Measurements from ENCODE around the gene TUBGCP4.
A peak's percentile ranks its signal among the peaks of the same experiment; 100 is the strongest.
"Not testable (repeated sequence)": the region's sequence is repeated elsewhere in the genome, so short reads cannot be mapped to it uniquely, and the experiment has no call there.

The TUBGCP4 gene, protein sequence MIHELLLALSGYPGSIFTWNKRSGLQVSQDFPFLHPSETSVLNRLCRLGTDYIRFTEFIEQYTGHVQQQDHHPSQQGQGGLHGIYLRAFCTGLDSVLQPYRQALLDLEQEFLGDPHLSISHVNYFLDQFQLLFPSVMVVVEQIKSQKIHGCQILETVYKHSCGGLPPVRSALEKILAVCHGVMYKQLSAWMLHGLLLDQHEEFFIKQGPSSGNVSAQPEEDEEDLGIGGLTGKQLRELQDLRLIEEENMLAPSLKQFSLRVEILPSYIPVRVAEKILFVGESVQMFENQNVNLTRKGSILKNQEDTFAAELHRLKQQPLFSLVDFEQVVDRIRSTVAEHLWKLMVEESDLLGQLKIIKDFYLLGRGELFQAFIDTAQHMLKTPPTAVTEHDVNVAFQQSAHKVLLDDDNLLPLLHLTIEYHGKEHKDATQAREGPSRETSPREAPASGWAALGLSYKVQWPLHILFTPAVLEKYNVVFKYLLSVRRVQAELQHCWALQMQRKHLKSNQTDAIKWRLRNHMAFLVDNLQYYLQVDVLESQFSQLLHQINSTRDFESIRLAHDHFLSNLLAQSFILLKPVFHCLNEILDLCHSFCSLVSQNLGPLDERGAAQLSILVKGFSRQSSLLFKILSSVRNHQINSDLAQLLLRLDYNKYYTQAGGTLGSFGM

DNA sequence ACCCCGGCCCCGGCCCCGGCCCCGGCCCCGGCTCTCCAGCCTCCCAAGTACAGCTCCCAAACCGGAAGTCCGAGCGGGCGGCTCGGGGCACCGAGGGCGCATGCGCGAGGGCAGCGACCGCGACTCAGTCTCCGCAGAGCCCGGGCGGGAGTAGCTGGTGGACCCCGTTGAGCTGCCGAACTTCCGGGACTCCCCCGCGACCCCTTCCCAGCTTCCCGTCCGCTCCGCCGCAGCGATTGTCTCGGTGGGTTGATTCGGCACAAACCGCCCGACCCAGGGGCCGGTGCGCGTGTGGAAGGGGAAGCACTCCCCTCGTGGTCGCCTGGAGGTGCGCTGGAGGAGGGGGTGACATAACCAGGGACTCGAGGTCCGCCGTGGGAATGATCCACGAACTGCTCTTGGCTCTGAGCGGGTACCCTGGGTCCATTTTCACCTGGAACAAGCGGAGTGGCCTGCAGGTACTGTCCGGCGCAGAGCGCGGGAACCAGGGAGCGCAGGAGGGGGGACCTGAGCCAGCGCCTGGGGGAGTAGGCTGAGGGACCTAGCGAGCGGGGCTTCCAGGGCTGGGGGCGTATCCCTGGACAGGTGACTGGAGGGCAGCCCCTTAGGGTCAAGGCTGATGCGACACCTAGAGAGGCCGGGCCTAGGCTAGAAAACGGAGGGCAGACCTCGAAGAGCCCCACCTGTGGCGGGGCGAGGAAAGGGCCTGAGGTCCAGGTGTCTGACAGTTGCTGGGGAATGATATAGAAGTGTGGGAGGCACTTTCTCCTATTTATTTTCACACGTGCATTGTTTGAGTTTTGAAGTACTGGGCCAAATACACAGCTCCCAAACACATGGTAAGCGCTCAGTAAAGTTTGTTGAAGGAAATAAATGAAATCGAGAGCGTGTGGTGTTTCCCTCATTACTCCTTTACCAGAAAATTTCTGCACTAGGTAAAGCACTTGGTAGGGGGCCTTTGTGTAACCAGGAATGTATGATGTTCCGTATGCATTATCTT is at the start of gene TUBGCP4, which contains the start of gene ZSCAN29:
TSS of gene TUBGCP4 (plus strand) at position 127 of the 1,000 bp plus-strand sequence. CDS start at position 381, 254 bp downstream.
TSS of gene ZSCAN29 (minus strand) at position 69 of the 1,000 bp plus-strand sequence. CDS start 1,130 bp downstream, outside the sequence.
- DNase-seq (ENCODE audit: low read depth): peak; percentile 57

DNA sequence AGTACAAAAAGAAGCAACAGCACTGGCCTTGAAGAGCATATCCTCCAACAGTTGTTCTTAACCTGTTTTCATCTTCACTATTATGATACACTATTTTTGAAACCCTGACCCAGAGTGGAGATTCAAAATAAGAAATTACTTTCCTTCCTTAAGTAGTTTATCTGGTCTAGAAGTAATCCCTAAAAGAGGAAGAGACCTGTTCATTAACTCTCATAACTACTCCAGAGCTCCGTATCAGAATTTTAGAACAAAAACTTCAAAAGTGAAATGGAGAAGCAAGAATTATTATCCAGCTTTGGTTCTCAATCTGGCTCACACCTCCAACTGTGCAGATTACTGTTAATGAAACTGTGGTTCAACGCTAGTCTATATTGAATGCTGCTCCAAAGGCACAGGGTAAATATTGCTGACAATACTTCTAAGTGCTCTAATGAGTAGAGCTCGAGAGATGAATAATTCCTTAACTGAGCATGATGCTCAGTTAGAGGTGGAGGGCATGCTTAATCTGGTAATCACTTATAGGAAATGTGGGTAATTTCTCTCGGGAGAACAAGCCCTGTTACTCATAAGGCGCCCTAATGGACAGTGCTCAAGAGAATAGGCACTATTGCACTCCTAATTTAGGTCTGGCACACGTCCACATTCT is 45.7 kb upstream of the TUBGCP4 start:
- DNase-seq (ENCODE audit: low read depth): no peak

DNA sequence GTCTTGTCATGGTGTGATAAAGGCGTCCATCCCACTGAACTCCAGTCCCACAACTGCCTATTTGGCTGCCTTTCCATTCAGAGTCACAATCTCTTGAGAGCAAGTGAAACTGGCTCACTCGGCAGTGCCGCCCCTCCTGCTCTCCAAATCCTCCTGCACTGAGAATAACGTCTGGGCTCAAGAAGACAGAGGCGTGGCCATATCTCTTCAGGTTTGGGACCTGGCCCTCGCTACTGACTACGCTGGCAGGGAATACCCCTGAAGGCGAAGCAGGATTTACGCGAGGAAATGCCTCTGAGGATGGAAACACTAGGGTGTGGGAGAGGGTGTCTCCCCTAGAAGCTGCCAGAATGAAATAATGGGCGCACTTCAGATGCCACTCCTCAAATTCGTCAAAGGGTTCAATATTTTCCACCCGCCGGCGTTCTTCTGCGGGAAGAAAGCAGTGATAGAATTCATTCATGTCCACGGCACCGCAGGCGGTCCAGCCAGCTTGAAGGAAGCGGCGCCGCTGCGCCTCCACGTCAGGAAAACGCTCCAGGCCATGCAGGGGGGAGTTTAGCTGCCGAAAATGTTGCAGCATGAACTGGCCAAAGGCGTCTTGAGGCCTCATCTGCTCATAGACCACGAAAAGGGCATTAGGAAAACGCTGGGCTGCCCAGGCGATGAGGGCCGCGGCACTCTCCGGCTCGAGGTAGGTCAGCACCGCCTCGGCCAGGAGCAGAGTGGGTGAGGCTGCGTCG is 41.5 kb upstream of the TUBGCP4 start:
- DNase-seq (ENCODE audit: low read depth): peak; percentile 10

DNA sequence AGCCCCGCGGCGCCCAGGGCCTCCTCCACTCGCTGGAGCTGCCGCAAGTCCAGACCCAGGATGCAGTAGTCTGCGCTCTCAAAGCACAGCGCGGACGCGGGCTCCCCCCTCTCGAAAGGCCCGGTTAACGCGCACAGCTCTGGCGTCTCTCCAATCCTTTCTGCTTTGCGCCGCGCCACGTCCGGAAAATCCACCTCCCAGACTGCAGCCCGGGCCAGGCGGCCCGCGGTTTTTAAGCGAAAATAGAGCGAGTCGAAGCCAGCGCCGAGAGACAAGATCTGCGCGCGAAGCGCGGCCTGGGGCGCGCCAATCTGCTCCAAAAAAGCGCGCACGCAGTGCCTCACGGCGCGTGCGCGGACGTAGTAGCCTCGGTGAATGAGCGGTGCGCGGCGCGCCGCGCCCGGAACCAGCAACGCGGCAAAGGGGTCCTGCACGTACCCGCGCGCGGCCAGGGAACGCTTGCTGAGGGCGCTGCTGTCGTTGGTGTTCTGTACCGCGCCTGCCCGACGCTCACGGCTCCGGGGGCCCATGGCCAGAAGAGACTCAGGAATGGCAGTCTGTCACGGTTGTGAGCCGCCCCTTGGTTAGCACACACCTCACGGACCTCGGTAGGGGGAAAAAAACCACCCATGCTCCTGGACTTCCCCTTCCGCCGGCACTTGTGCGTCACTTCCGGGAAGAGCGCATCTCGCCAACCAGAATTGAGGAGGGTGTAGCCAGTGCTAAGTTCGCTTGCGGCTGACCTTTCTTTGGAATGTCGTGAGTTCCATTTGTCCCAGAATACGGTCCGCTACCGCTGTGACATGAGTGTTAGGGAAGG is 40.7 kb upstream of the TUBGCP4 start, which contains the start of gene LCMT2:
TSS of gene LCMT2 (minus strand) at position 614 of the 820 bp plus-strand sequence. CDS start at position 530, 84 bp downstream.
- DNase-seq (ENCODE audit: low read depth): peak; percentile 94

DNA sequence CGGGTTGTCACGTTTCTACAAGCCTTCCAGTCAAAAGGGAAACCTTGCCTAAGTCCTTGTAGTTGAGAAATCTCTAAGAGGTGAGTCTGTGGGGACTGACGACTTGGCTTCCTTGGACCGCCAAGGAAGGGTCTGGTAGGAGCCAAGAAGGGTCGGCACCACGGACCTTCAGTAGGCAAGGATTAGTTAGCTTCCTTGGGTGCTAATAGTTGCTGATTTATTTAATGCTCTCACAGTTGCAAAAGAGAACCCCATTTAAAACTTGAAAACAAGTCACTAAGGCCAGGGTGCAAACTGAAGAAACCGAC is 40.2 kb upstream of the TUBGCP4 start:
- DNase-seq (ENCODE audit: low read depth): no peak

DNA sequence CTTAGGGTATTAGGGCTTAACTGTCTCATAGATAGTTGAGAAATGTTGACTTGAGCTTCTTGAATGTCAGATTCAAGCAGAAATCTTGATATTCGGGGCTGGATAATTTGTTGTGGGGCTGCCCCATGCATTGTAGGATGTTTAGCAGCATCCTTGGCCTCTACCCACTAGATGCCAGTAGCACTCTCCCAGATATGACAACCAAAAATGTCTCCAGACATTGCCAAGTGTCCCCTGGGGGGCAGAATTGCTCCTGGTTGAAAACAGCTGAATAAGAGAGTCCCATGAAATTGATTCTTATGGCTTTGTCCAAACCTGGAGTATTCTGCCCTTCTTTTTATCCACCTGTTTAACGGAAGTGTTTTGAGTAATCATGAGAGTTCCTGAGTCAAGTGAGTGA is 24.6 kb upstream of the TUBGCP4 start:
- DNase-seq (ENCODE audit: low read depth): no peak

DNA sequence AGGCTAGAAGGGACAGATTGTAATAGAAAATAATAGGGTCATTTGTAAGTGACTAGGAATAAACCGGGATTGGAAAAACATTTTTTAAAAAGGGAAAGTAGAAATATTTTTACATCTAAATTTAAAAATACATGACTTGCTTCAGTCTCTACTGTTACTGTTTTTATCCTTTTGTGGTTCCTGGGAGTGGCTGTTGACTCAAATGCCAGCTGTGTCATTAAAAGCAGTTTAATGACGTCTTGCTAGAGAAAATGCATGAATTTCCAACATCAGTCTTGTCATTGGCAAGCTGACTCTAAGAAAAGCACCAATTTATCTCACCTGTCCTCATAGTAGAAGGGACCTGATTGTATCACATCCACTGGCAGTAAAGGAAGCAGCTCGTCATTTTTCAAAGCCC is 23.8 kb upstream of the TUBGCP4 start:
- DNase-seq (ENCODE audit: low read depth): no peak

DNA sequence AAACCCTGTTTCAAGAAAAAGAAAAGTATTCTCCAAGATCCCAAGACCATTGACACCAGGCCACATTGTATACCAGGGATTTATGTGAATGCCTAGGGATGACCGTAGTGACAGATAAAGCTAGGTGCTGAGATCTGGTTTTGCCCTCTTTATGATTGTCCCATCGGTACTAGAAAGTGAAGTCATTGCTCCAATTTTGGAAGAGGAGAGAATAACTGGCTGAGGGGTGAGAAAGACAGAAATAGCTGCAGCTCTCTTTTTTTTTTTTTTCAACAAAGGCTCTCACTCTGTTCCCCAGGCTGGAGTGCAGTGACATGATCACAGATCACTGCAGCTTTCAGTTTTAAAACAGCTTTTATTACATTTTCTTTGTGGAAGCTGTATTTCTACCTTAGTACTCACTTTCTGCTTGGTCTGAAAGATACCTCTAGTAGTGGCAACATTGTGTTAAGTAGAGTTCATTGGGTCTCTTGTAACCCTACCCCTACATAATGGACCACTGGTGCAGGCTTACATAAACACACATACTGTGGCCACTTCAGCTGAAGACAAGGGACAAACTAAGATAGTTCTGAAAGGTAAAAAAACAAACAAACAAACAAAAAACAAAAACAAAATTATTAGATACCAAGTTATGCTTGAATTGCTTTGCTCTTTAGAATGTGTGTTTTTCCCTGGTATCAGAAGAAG is 18.1 kb upstream of the TUBGCP4 start:
- DNase-seq (ENCODE audit: low read depth): no peak

DNA sequence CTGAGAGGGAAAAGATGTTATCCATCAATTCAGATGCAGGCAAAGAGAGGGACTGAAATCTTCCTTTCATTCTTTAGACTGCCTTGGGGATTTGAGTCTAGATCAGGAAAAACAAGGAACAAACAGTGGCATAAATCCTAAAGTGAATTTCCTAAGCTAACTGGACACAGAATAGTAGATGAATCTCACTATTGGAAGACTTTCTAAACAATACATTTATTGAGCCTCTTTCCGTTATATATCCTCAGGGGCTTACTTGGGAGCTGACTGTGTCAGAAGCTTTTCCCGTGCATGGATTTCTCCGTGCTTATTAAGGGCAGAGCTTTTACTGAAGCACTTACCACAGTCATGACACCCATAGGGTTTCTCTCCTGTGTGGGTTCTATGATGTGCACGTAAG is 10.1 kb upstream of the TUBGCP4 start:
- DNase-seq (ENCODE audit: low read depth): no peak

DNA sequence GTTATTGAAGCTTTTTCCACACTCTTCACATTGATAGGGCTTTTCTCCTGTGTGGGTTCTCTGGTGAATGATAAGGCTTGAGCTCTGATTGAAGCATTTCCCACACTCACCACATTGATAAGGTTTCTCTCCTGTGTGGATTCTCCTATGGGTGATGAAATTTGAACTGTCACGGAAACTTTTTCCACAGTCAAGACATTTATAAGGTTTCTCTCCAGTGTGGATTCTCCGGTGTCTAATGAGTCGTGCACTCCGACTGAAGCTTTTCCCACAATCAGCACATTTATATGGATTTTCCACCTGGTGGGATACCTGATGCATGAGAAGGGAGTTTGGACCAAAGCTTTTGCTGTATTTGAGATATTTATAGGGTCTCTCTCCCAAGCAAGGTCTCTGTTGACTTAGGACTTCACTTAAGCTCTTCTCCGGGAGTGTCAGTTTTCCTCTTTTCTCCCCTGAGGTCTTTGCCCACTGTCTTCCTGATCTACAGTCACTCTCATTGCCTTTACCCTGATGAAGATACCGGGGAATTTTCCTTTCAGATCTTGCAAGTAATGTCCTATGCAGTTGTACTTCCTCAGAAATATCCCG is 9.5 kb upstream of the TUBGCP4 start:
- DNase-seq (ENCODE audit: low read depth): peak; percentile 2

DNA sequence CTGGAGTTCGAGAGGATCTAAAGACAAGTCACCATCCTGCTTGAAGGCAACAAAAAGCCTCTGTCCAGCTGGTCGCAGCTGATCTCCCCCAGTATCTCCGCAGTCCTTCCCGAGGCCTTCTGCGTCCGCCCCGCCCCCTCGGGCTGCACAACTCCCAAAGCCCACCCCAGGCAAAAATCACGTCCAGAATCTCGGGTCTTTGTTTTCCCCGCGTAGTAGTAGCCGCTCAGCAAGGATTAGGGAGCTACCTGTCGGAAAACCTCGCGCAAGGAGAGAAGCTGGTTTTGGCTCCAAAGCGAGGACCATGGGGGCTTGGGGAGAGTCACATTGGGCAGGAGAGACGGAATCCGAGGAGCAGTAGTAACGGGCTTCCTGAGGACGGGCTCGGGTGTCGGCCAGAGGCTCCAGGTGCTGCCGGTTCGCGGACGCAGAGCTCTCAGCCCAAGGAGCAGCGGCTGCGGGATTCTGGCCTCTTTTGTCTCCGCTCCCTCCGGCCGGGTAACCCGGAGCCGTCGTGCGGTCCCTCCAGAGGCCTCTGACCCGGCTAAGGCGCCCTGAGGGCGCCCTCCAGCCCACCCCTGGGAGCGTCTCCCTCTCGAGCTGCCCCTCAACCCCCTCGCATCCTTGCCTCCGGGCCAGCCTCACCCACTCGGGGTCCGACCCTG is 459 bp upstream of the TUBGCP4 start:
- peak; percentile 36 for DNase-seq (ENCODE audit: low read depth)

DNA sequence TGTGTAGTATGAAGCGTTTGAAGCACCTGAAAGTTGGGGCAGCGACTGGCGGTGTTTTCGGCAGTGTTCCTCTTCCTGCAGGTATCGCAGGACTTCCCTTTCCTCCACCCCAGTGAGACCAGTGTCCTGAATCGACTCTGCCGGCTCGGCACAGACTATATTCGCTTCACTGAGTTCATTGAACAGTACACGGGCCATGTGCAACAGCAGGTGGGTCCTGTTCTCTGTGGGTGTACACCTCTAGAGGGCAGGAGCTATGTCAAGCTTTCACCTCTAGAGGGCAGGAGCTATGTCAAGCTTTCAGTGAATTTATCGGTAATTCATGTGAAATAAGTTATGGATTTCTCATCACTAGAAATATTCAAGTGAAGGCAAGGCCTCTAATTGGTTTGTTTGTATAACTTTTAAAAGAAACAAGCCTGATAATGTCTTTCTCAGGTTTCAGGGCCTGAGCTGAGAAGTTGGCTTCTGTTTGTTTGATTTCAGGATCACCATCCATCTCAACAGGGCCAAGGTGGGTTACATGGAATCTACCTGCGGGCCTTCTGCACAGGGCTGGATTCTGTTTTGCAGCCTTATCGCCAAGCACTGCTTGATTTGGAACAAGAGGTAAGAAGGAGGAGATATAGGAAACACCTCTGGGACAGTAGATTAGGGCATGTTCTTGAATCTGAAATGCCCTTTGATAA is 5.3 kb downstream of the TUBGCP4 start:
- DNase-seq (ENCODE audit: low read depth): peak; percentile 44

DNA sequence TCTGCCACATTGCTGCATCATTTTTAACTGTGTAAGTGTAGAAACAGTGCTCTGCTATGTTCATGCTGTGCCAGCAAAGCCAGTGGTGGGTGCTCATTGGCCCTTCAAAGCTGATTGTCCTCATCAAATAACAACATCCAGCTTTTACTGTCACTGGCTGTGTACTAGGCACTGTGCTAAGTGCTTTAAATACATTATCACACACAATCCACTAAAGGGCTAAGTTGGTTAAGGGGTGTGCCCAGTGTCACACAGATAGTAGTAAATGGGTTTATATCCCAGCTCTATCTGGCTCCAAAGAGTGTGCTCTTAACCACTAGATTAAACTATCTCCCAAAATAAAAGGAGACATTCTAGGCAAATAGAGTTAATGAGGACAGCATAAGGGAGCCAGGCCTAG is 7.7 kb downstream of the TUBGCP4 start:
- DNase-seq (ENCODE audit: low read depth): no peak

DNA sequence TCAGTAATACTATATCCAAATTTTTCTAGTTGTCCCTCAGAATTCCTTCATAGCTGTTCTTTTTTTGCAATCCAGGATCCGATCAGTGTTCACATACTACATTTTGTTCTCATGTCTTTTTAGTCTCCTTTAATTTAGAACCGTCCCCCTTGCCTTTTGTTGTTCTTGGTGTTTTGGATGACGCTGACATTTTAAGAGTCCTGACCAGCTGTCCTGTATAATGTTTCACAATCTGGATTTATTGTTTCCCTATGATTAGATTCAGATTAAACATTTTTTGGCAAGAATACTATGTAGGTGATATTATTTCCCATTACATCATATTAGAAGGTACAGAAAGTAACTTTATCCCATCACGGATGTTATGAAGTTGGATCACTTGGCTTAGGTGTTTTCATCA is 11.4 kb downstream of the TUBGCP4 start:
- no peak for DNase-seq (ENCODE audit: low read depth)

DNA sequence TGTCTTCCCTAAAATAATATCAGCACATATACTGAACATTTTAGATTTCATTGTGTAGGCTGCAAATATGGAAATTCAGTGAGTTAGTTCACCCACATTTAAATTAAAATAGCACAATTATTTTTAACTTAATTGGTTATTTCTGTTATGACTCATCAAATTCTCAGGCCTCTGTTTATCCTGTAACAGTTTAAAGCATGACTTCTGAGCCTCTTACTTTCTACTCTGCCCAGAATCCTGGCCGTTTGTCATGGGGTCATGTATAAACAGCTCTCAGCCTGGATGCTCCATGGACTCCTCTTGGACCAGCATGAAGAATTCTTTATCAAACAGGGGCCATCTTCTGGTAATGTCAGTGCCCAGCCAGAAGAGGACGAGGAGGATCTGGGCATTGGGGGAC is 12.2 kb downstream of the TUBGCP4 start:
- peak; percentile 67 for DNase-seq (ENCODE audit: low read depth)

DNA sequence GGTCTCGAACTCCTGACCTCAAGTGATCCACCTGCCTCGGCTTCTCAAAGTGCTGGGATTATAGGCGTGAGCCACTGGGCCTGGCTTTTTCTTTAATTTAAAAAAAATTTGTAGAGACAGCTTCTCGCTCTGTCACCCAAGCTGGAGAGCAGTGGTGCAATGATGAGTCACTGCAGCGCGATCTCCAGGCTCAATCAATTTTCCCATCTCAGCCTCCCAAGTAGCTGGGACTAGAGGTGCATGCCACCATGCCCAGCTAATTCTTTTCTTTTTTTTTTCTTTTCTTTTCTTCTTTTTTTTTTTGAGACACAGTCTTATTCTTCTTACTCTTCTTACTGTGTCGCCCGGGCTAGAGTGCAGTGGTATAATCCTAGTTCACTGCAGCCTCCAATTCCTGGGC is 19.8 kb downstream of the TUBGCP4 start:
- peak; percentile 74 for DNase-seq (ENCODE audit: low read depth)

DNA sequence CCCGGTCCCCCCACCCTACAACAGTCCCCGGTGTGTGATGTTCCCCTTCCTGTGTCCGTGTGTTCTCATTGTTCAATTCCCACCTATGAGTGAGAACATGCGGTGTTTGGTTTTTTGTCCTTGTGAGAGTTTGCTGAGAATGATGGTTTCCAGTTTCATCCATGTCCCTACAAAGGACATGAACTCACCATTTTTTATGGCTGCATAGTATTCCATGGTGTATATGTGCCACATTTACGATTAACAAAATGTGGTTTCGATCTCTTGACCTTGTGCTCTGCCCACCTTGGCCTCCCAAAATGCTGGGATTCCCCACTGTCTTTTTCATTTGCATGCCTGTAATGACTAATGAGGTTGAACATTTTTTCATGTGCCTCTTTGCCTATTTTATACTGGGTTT is 22.7 kb downstream of the TUBGCP4 start:
- DNase-seq (ENCODE audit: low read depth): not testable (repeated sequence)

DNA sequence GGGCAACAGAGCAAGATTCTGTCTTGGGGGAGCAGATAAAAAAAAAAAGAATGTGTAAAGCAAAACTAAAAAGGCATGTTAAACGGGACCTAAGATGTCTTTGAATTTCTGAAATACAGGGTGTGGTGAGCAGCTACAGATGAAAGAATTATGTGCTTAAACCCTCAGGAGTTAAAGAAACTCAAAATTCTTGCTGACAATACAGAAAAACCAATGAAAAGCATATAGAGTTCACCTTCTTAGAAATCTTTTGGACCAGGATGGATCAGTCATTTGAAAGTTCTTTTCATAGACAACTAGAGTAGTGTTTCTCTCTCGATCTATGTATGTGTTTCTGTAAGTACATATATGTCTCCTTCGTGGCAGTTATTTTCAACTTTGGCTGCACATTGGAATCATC is 31.4 kb downstream of the TUBGCP4 start:
- DNase-seq (ENCODE audit: low read depth): no peak
